GM18498 (cell line): Measurements from ENCODE around the gene CEP72.
"Not testable (repeated sequence)": the region's sequence is repeated elsewhere in the genome, so short reads cannot be mapped to it uniquely, and the experiment has no call there.

Experiments
- ATAC-seq: cut with Tn5 transposase; IDR thresholded peaks from one replicate; pipeline ENCODE4 v1.9.1; 2021; ENCODE audit warnings: mild to moderate bottlenecking, moderate library complexity; ENCODE audit not compliant: unreplicated experiment

Gene CEP72

DNA sequence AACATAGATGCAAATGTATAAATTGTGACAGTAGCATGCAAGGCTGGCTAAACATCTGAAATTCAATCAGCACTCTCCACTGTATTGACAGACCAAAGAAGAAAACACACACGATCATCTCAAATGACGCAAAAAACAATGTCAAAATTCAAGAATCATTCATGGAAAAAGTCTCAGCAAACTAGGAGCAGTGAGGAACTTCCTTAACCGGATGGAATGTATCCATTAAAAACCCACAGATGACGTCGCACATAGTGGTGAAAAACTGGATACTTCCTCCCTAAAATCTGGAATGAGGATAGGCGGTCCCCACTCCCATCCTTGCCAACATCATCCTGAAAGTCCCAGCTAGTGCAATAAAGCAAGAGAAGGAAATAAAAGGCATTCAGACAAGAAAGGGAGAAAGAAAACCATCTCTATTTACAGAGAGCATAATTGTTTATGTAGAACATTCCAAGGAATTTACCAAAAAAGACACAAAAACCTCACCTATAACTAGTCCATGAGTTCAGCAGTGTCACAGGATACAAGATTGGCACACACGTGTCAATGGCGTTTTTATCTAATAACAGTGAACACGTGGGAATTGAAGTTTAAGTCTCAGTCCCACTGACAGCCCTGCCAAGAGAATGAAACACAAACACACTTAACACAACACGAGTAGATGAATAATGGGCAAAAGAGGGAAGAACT lies 14.1 kb upstream of the CEP72 start:
- no peak for ATAC-seq

DNA sequence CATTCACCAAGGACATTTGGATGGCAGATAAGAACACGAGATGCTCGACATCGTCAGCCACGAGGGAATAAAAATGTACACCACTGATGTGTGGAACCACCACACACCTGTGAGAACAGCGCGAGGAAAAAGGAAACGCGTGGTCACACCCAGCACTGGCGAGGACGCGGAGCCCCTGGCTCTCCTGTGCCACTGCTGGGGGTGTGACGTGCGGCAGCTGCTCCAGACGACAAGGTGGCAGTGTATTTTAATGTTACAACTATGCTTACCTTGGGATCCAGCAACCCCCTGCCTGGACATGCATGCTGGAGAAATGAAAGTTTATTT lies 13.6 kb upstream of the CEP72 start:
- no peak for ATAC-seq

- no peak for ATAC-seq
Measured at GRCh38 chr5:600886-601541, 11.1 kb upstream of the CEP72 start.

DNA sequence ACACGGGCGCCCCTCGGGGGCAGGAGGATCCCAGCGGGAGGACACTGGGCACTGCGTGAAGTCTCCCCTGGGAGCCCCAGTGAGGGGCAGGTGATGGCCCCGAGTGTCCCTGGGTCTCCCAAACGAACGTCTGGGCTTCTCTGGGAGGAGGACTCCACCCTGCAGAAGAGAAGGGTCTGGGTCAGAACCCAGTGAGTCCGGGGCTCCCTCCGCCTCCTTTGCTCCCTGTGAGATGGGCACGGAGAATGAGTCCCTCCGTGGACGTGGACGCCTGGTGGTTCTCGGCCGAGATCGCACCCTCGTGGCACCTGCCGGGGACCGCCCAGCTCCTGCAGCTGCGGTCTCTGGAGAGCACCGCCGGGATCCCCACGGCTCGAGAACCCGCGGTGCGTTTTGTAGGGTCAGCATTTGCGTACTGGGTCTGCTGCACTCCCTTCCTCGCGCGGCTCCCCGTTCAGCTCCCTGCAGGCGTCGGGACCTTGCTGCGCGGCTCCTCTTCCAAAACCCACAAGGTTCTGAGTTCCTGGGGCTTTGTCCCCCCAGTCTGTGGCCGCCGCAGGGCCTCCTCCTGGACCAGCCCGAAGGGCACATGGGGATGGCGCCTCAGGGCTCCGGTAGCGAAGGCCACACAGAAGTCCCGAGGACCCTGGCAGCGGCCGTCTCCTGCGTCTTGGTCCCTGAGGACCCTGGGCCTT lies 10.2 kb upstream of the CEP72 start:
- ATAC-seq = no peak

DNA sequence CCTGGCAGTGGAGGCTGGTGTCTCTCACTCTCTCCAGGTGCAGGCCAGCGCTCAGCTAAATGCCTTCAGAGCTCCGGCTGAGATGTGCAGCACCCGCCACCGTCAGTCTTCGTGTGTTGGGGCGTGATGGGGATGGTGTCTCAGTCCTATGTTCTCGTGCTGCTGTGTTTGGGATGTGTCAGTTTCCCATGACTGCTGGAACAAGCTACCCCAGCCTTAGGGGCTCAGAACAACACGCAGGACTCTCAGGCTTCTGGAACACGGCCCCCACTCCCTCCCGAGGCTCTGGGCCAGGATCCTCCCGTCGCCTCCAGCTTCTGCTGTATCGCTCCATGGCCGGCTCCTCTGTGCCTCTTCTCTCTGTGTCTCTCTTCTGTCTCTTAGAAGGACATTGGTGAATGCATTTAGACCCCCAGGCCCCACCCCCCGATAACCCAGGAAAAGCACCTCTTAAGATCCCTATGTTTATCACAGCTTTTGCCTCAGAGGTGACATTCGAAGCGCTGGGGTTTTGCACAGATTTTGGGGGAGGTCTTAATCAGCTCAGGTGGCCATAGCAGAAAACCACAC lies 9.6 kb upstream of the CEP72 start:
- no peak for ATAC-seq

DNA sequence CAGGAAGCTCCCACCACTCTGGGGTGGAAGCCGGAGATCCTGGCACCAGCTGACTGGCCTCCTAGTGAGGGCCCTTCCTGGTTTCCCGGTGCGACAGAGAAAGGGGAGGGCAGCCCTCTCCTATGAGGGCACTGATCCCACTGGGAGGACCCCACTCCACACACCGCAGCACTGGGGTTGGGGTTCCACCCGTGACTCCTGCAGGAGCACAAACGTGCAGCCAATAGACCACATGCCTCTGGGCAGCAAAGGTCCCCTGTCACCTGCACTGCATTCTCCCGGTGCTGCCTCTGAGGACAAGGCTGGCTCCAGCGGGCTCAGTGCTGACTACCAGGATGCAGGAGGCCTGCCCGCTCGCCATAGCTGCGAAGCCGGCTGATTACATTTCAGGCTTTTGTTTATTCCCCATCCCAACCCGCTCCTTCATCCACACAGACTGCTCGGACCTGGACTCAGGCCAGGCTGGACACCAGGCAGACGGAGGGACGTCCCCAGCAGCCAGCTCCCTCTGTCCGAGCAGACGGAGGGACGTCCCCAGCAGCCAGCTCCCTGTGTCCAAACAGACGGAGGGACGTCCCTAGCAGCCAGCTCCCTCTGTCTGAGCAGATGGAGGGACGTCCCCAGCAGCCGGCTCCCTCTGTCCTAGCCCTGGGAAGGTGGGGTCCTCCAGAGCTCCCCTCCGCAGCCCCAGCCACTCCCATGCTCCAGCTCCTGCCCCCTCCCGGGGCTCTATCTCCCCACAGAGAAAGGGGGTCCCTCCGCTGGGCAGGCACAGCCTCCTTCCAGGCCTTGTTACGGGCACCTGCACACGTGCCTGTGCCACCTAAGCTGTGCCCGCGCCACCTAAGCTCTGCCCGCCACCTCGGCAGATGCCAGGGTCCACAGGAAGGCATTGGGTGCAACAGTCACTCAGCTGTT lies 8.8 kb upstream of the CEP72 start:
- ATAC-seq = no peak

DNA sequence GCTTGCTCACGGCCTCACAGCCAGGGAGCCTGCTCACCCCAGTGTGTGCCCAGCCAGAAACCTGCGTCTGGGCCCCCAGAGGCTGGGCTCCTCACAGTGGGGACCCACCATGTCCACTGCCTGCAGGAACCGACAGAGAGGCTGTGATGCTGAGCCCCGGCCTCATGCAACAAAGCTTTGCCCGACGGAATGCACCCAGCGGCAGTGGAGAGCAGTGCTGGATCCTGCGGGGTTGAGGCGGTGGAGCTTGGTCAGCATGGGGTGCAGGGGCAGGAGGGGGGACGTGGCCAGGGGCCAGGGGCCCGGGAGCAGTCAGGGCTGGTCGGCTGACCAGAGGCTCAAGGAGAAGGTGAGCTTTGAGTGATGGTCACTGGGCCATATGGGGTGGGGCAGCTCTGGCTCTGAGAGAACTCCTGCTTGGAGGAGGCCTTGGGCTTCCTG lies 7.7 kb upstream of the CEP72 start:
- ATAC-seq = no peak

DNA sequence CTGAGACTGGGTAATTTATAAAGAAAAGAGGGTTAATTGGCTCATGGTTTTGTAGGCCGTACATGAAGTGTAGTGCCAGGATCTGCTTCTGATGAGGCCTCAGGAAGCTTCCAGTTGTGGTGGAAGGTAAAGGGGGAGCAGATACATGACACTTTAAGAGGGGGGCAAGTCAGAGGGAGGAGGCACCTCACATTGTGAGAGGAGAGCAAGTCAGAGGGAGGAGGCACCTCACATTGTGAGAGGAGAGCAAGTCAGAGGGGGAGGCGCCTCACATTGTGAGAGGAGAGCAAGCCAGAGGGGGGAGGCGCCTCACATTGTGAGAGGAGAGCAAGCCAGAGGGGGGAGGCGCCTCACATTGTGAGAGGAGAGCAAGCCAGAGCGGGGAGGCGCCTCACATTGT lies 7.0 kb upstream of the CEP72 start:
- ATAC-seq = not testable (repeated sequence)

DNA sequence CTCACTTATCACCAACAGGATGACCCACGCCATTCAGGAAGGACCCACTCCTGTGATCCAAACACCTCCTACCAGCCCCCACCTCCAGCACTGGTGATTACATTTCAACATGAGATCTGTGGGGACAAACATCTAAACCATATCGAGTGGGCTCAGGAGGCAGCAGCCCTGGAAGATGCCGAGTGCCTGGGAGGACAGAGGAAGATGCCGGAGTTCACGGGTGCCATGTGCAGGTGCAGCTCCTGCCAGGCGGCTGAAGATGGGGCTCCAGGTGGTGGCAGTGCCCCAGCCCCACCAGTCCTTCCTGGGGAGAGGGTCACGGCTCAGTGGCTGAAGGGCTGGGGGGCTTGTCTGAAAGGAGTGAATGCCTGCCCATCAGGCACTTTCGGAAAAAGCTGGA lies 6.1 kb upstream of the CEP72 start:
- ATAC-seq = no peak

- ATAC-seq = no peak
Measured at GRCh38 chr5:606526-607399, 5.4 kb upstream of the CEP72 start.

- peak; percentile 44 for ATAC-seq
Measured at GRCh38 chr5:607541-608428, 4.4 kb upstream of the CEP72 start.

DNA sequence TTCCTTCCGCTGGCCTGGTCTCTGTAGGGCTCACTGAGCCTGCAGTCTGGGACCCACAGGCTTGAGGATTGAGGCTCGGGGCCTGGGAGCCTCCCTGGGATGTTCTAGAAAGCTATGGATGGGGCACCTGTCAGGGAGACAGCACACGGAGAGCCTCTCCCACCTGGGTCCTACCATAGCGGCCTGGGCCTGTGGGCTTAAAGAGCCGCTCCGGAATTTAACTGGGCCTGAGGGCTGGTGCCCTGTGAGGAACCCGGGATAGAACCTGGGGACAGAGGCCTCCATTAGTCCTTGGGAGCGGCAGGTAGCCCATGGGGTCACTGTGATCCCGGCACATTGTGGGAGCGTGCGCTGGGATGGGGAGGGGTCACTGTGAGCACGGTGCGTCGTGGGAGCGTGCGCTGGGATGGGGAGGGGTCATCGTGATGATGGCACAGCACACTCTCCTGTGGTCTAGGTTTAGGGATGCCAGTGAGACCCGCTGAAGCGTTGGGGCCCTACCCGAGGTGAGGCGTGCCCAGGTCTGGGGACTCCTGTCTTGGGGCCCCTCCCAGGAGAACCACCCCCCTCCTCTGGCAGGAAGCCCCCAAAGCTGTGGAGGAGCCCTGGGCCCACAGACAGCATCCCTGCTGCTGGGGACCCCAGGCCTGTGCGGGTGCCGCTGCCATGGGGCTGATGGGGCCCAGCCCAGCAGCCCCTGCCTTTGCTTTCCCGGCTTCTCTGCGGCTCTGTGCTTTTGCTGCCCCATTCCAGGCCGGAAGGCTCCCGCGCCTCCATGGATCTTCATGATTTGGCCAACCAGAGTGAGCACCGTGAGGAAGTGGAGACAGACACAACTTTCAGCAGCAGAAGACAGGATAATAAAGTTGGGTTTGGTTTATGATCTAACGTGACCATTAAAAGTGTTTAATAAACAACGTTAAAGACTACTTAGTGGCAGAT lies 3.4 kb upstream of the CEP72 start:
- ATAC-seq = no peak

GRCh38 chr5:609506-609905 lies 2.6 kb upstream of the CEP72 start:
- no peak for ATAC-seq

DNA sequence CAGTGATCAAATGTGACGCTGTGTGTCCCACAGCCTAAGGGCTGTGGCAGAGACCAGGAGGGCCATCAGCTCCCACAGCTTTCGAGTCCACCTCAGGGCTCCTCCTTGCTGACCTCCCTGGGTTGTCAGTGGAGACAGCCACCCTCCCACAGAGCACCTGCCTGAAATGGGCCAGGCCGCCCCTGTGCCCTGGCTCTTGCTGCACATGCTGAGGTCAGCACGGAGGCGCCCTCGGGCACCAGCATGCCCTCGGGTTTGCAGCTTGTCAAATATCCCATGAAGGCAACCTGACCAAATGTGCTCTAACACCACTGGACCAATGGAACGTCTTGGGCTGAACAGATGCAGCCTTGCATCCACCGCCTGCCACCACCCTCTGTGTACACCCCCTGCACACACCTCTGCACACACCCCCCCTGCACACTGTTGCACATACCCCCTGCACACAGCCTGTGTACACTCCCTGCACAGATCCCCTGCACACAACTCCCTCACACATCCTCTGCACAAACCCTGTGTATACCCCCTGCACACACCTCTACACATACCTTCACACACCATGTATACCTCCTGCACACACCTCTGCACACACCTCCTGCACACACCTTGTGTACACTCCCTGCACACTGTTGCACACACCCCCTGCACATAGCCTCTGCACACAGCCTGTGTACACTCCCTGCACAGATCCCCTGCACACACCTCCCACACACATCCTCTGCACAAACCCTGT lies 2.0 kb upstream of the CEP72 start:
- no peak for ATAC-seq

- ATAC-seq = no peak
Measured at GRCh38 chr5:610744-611730, 1.1 kb upstream of the CEP72 start.
